GM12875 (cell line): ENCODE data around the gene MYOF.

Source experiments
- H3K4me3 ChIP-seq: one replicate; pipeline ENCODE4 v1.5.1; 2011; ENCODE audit warnings: low read depth, low read length, control low read depth
- TF ChIP-seq, protein P1 (sequence below): IDR thresholded peaks from 2 replicates; pipeline ENCODE4 v1.5.1; 2011; ENCODE audit warnings: low read depth, mild to moderate bottlenecking, control low read depth, inconsistent platforms, low read length, moderate library complexity, borderline replicate concordance; ENCODE audit not compliant: insufficient read depth

MYOF gene

DNA sequence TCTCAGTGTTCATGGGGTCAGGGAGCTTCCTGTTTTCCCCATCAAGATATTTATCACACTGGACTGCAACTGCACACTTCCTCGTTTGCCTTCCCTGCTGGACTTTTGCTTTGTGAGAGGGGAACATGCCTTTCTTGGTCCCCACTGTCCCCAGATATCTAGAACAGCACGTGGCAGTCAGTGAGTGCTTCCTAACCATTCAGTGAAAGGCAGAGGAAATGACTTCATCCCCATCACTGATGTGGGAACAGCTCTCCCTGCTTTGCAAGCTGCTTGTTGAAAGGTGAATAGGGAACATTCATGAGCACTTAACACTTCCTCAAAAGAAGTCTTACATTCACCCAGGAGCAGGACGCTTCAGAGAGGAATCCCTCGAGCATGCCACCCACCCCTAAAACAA lies 135.4 kb downstream of the MYOF start:
- no peak overlapping the region for H3K4me3 ChIP-seq
- TF ChIP-seq, protein P1, sequence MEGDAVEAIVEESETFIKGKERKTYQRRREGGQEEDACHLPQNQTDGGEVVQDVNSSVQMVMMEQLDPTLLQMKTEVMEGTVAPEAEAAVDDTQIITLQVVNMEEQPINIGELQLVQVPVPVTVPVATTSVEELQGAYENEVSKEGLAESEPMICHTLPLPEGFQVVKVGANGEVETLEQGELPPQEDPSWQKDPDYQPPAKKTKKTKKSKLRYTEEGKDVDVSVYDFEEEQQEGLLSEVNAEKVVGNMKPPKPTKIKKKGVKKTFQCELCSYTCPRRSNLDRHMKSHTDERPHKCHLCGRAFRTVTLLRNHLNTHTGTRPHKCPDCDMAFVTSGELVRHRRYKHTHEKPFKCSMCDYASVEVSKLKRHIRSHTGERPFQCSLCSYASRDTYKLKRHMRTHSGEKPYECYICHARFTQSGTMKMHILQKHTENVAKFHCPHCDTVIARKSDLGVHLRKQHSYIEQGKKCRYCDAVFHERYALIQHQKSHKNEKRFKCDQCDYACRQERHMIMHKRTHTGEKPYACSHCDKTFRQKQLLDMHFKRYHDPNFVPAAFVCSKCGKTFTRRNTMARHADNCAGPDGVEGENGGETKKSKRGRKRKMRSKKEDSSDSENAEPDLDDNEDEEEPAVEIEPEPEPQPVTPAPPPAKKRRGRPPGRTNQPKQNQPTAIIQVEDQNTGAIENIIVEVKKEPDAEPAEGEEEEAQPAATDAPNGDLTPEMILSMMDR: no peak

DNA sequence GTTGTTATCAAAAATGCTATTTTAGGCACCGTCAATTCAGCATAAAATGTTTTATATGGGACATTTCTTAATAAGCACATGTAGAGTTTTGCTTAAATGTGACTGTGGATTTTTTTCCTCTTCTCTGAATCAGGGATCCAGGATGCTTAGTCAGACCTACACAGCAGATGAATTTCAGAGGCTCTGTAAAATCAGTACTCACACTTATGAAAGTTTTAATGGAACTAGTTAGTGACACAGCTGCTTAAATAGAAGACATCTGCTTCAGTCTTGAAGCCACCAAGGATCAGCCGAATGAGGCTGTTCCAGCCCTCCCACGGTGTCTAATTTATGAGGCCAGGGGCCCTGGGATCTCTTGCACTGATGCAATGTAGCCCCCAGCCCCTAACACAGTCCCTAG lies 136.0 kb downstream of the MYOF start:
- H3K4me3 ChIP-seq: no peak overlapping the region
- TF ChIP-seq, protein P1: no peak

DNA sequence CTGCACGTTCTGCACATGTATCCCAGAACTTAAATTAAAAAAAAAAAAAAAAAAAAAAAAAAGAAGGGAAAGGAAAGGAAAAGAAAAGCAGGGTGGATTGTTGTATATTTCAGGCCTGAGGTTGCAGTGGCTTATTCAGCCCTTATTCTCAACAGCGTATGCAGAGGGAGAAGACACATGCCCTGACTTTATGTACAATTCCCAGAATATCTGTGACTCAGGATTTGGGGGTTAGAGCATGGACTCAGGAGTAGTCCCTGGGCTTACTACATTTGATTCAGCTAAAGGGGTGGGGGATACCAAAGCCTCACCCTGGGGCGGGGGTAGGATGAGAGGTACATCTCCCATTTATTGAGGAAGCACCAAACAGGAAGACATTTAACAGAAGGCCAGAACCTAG lies 137.4 kb downstream of the MYOF start:
- H3K4me3 ChIP-seq: no peak overlapping the region
- TF ChIP-seq, protein P1: no peak

DNA sequence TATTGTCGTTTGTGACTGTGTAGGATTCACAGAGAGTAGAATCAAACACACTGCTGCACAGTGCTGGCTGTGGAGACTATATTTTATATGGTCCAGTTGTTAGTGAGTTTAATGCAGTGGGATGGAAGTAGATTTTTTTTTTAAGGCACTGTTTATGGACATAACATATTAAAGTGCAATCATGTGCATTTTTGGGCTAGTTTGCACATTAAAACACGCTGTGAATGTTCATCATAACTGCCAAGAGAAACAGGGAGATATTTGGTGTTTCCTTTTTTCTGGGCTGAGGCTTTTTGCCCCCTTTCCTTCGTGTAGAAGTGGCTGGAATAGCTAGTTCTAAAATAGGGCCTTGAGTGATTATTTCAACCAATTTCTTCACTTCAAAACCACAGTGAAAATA lies 139.2 kb downstream of the MYOF start:
- TF ChIP-seq, protein P1: no peak
- no peak overlapping the region for H3K4me3 ChIP-seq

DNA sequence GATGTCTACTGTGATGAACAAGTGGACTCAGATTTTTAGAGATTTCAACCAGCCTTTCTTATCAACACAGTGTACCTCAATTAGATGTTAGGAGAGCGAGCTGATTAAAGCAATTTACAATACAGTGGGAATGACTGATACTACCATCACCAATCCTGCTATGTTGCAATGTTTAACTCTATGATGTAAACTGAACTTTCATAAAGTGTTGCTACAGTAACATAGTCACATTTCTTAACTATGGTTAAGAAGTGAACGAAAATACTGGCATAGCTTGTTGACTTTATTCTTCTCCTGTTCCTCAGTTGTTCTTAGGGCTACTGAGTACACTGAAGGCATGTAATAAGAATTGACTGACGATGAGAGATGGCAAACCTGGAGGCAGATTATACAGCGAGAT lies 139.8 kb downstream of the MYOF start:
- TF ChIP-seq, protein P1: no peak

DNA sequence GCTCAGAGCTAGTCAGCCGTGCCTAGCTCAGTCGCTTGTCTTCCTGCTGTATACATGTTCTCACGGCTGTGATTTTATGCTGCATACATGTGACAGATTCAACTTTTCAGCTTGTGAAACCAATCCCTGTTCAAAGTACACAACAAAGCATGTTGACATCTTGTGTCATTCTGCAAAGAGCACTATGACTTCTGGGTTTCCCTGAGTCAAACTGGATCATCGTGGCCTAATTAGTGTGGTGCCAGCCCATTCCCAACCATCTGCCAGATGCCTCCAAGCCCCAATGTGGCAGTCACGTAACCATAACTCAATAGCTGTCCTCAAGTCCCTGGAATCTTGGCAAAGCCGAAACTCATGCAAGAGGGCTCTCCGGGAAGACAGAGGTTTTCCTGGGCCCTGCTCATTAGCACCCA lies 144.8 kb downstream of the MYOF start:
- TF ChIP-seq, protein P1: no peak
- no peak overlapping the region for H3K4me3 ChIP-seq

More for the DNA sequence above, 139.8 kb downstream of the MYOF start:
- H3K4me3 ChIP-seq: no peak overlapping the region

DNA sequence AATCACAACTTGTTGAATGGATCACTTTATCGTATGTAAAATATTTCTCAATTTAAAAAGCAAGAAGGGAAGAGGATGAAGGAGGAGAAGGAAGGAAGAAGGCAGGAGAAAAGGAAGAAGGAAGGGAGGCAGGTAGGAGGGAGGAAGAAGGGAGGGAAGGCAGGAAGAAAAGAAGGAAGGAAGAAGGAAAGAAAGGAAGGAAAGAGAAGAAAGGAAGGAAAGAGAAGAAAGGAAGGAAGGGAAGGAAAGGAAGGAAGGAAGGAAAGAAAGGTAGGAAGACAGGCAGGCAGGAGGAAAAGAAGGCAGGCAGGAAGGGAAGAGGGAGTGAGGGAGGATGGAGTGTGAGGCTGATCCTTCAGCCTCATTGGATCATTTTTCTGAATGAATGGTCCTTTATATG lies 145.5 kb downstream of the MYOF start:
- no peak overlapping the region for H3K4me3 ChIP-seq
- TF ChIP-seq, protein P1: no peak
